ENCODE data around the gene PNPLA3. TPM values are rescaled to one million over a fixed set of nuclear protein-coding genes. Genes with fewer than 3 reads are reported as not detected.

The PNPLA3 gene
- total RNA-seq, 1 experiment from 2014 or later: 17.5 TPM

GRCh38 chr22:43945632-43946383 lies 22.2 kb downstream of the PNPLA3 start:
- H2BK120ac ChIP-seq (ENCODE audit: low read depth, low read length, poor library complexity, severe bottlenecking): no peak overlapping the region
- no peak overlapping the region for H3K56ac ChIP-seq (ENCODE audit: insufficient read length, low read depth, low read length)
- no peaks in the 10 kb centered on the region for H4K20me1 ChIP-seq (ENCODE audit: control insufficient read depth, insufficient read depth, insufficient read length)
- no peaks in the 10 kb centered on the region for H3K27me3 ChIP-seq (ENCODE audit: insufficient read depth, low read length)
- Mint-ChIP-seq H3K36me3 (ENCODE audit: insufficient read depth in 1 of 3, low read depth in 3 of 3) (peaks cover 35 to 67% (median 65%) of the 10 kb centered on the region in 3 experiments), H3K27ac (peak overlapping the region in 2 of 3 experiments; percentile 3 to 71; a peak in 3 of 7 replicates), H3K4me1 (no peaks in the 10 kb centered on the region), H3K9me3 (peaks cover 0 to 2% of the 10 kb centered on the region in 2 experiments; a peak in 2 of 5 replicates), H3K4me3 (no peak overlapping the region), H3K27me3 (ENCODE audit: low read depth) (no peaks in the 10 kb centered on the region)
- no peaks in the 10 kb centered on the region for H3K4me1 ChIP-seq (ENCODE audit: insufficient read depth, low read length)
- H2BK12ac ChIP-seq (ENCODE audit: insufficient read length, low read depth, low read length): no peak overlapping the region
- no peak overlapping the region for H3K27ac ChIP-seq (ENCODE audit: insufficient read length, low read depth, low read length)
- H3K14ac ChIP-seq (ENCODE audit: insufficient read depth, low read length): no peak overlapping the region
- no peak overlapping the region for H2AFZ ChIP-seq (ENCODE audit: low read length)
- H4K91ac ChIP-seq (ENCODE audit: insufficient read length, low read depth, low read length): no peak overlapping the region
- no peak overlapping the region for H4K8ac ChIP-seq (replicated peaks; ENCODE audit: insufficient read length, low read depth, low read length)
- no peaks in the 10 kb centered on the region for H3K23me2 ChIP-seq (ENCODE audit: insufficient read length, low read depth, low read length, poor library complexity, severe bottlenecking)
- no peak overlapping the region for H3K4me2 ChIP-seq (ENCODE audit: insufficient read depth, insufficient read length, low read length)
- H4K5ac ChIP-seq (ENCODE audit: insufficient read length, low read depth, low read length): no peak overlapping the region
- H2AK5ac ChIP-seq (ENCODE audit: insufficient read length, low read length): no peak overlapping the region
- no peak overlapping the region for H2BK15ac ChIP-seq (ENCODE audit: low read depth, low read length)
- no peak overlapping the region for H2BK20ac ChIP-seq (ENCODE audit: low read depth, low read length, poor library complexity, severe bottlenecking)
- no CpG with 5 or more reads among the region's 12 CpGs for WGBS (ENCODE audit: extremely low coverage, insufficient read length, low lambda C conversion rate)
- H3K9me3 ChIP-seq (ENCODE audit: control insufficient read depth, low read depth, low read length): no peaks in the 10 kb centered on the region
- no peak overlapping the region for H2BK5ac ChIP-seq (ENCODE audit: insufficient read length, low read length)
- H3K23ac ChIP-seq (ENCODE audit: insufficient read length, low read depth, low read length): no peak overlapping the region
- peak; percentile 71 for DNase-seq
- H3K4ac ChIP-seq (ENCODE audit: low read depth, low read length): no peak overlapping the region
- H3K79me2 ChIP-seq (ENCODE audit: insufficient read depth, low read length): no peaks in the 10 kb centered on the region
- no peaks in the 10 kb centered on the region for H3K79me1 ChIP-seq (ENCODE audit: insufficient read depth, low read depth, low read length, poor library complexity, severe bottlenecking)
- no peak overlapping the region for H3K18ac ChIP-seq (ENCODE audit: insufficient read length, low read depth, low read length)
- peak; percentile 81 for TF ChIP-seq CTCF (conservative IDR thresholded peaks at IDR 0.05)
- no peak overlapping the region for H3T11ph ChIP-seq (ENCODE audit: low read length)
- no peak overlapping the region for H3K9ac ChIP-seq (ENCODE audit: extremely low read depth, insufficient read length, low read length)
